GM06990 (cell line): Measurements from ENCODE around the gene KAZALD1.
A peak's percentile ranks its signal among the peaks of the same experiment; 100 is the strongest.
"Not testable (repeated sequence)": the region's sequence is repeated elsewhere in the genome, so short reads cannot be mapped to it uniquely, and the experiment has no call there.

Experiments
- DNase-seq: peaks from one replicate; pipeline ENCODE4 v3.0.0-alpha.2; 2011; ENCODE audit not compliant: insufficient read length; ENCODE audit errors: extremely low read depth
- H3K27me3 ChIP-seq: replicated peaks from 2 replicates; pipeline ENCODE4 v1.6.0; 2011; ENCODE audit warnings: low read length; ENCODE audit not compliant: control insufficient read depth, insufficient read depth
- H3K36me3 ChIP-seq: 2 replicates; pipeline ENCODE4 v1.5.1; 2011; ENCODE audit warnings: low read length; ENCODE audit not compliant: control insufficient read depth, insufficient read depth
- H3K4me3 ChIP-seq: replicated peaks from 2 replicates; pipeline ENCODE4 v1.5.1; 2011; ENCODE audit warnings: low read depth, mild to moderate bottlenecking, control low read depth, low read length
- CTCF ChIP-seq: IDR thresholded peaks from 2 replicates; pipeline ENCODE4 v1.5.1; 2011; ENCODE audit warnings: low read length, control low read depth, mild to moderate bottlenecking, inconsistent platforms; ENCODE audit not compliant: insufficient read depth, poor library complexity, severe bottlenecking

KAZALD1 gene

GRCh38 chr10:101031796-101032636, 29.8 kb upstream of the KAZALD1 start:
- DNase-seq = peak; percentile 55
- Histone ChIP-seq H3K36me3 (no peaks in the 10 kb centered on the region), H3K27me3 (no peaks in the 10 kb centered on the region; the same call in 1 of the 2 replicates), H3K4me3 (peak overlapping the region; percentile 51)
- TF ChIP-seq CTCF = no peak

- H3K4me3 ChIP-seq = peak overlapping the region; percentile 51
- no peaks in the 10 kb centered on the region for H3K36me3 ChIP-seq
- H3K27me3 ChIP-seq = no peaks in the 10 kb centered on the region; the same call in 1 of the 2 replicates
- no peak for TF ChIP-seq CTCF
- DNase-seq = no peak
Observed at GRCh38 chr10:101032637-101033224, 29.1 kb upstream of the KAZALD1 start.

GRCh38 chr10:101033276-101033675, 28.5 kb upstream of the KAZALD1 start:
- no peak for DNase-seq
- Histone ChIP-seq H3K4me3 (no peak overlapping the region), H3K27me3 (no peaks in the 10 kb centered on the region; the same call in 1 of the 2 replicates), H3K36me3 (no peaks in the 10 kb centered on the region)
- TF ChIP-seq CTCF = no peak

- H3K4me3 ChIP-seq, DNase-seq, H3K27me3 ChIP-seq, H3K36me3 ChIP-seq: not testable (repeated sequence)
Observed at GRCh38 chr10:101034404-101034803, 27.4 kb upstream of the KAZALD1 start.

GRCh38 chr10:101035314-101035713, 26.5 kb upstream of the KAZALD1 start:
- Histone ChIP-seq H3K36me3 (no peaks in the 10 kb centered on the region), H3K4me3 (no peak overlapping the region), H3K27me3 (no peaks in the 10 kb centered on the region; the same call in 1 of the 2 replicates)
- no peak for TF ChIP-seq CTCF
- no peak for DNase-seq

- Histone ChIP-seq H3K4me3 (no peak overlapping the region), H3K36me3 (no peaks in the 10 kb centered on the region), H3K27me3 (no peaks in the 10 kb centered on the region; the same call in 1 of the 2 replicates)
- no peak for TF ChIP-seq CTCF
- no peak for DNase-seq
Observed at GRCh38 chr10:101035916-101036702, 25.7 kb upstream of the KAZALD1 start.
